HG03558 (cell line): ENCODE data around the gene TICRR.
"Not testable (repeated sequence)": the region's sequence is repeated elsewhere in the genome, so short reads cannot be mapped to it uniquely, and the experiment has no call there.

ENCODE experiments used
- ATAC-seq: cut with Tn5 transposase; IDR thresholded peaks from one replicate; pipeline ENCODE4 v1.9.1; 2021; ENCODE audit warnings: moderate number of reproducible peaks; ENCODE audit not compliant: unreplicated experiment; ENCODE audit errors: extremely low read depth

Gene TICRR, protein sequence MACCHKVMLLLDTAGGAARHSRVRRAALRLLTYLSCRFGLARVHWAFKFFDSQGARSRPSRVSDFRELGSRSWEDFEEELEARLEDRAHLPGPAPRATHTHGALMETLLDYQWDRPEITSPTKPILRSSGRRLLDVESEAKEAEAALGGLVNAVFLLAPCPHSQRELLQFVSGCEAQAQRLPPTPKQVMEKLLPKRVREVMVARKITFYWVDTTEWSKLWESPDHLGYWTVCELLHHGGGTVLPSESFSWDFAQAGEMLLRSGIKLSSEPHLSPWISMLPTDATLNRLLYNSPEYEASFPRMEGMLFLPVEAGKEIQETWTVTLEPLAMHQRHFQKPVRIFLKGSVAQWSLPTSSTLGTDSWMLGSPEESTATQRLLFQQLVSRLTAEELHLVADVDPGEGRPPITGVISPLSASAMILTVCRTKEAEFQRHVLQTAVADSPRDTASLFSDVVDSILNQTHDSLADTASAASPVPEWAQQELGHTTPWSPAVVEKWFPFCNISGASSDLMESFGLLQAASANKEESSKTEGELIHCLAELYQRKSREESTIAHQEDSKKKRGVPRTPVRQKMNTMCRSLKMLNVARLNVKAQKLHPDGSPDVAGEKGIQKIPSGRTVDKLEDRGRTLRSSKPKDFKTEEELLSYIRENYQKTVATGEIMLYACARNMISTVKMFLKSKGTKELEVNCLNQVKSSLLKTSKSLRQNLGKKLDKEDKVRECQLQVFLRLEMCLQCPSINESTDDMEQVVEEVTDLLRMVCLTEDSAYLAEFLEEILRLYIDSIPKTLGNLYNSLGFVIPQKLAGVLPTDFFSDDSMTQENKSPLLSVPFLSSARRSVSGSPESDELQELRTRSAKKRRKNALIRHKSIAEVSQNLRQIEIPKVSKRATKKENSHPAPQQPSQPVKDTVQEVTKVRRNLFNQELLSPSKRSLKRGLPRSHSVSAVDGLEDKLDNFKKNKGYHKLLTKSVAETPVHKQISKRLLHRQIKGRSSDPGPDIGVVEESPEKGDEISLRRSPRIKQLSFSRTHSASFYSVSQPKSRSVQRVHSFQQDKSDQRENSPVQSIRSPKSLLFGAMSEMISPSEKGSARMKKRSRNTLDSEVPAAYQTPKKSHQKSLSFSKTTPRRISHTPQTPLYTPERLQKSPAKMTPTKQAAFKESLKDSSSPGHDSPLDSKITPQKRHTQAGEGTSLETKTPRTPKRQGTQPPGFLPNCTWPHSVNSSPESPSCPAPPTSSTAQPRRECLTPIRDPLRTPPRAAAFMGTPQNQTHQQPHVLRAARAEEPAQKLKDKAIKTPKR (N-terminal part only)

DNA sequence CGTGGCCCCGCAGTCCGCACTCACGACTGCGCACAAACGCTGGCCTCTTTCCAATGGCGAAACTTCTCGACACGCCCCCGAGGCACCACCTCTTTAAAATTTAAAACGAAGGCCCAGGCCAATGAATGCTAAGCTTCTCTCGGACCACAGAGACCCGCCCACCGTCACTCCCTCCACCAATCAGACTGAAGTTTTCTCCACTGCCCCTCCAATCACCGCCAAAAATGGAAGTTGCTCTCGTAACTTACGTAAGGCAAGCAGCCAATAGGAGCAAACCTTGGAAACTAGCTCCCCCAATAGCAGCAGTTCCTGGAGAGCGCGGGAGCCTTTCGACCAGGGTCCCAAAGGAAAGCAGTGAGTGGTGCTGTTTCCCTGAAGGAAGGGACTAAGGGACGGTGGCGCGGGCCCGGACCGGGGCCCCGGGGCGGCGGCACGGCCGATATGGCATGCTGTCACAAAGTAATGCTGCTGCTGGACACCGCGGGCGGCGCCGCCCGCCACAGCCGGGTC is at the start of gene TICRR:
Gene TICRR, plus strand, starts transcription at position 324 of the 510 bp plus-strand sequence. Its CDS starts 118 bp downstream, at position 442.
- ATAC-seq, result peak; percentile 95

DNA sequence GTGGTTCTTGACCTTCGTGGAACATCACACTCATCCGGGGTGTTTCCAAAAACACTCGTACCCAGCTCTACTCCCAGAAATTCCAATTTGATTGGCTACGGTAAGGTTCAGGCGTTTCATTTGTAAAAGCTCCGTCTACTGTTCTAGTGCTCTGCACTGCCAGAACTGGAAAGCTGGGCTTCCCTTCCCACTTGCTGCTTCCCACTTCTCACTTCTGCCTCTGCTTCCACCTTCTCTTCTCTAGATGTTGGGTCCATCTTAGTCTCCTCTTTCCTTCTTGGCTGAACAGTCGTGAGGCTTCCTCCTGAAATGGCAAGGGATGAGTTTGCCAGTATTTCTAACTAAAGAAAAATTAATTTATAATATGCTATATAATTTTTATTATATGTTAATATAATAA is 49.1 kb upstream of the TICRR start:
- no peak for ATAC-seq

DNA sequence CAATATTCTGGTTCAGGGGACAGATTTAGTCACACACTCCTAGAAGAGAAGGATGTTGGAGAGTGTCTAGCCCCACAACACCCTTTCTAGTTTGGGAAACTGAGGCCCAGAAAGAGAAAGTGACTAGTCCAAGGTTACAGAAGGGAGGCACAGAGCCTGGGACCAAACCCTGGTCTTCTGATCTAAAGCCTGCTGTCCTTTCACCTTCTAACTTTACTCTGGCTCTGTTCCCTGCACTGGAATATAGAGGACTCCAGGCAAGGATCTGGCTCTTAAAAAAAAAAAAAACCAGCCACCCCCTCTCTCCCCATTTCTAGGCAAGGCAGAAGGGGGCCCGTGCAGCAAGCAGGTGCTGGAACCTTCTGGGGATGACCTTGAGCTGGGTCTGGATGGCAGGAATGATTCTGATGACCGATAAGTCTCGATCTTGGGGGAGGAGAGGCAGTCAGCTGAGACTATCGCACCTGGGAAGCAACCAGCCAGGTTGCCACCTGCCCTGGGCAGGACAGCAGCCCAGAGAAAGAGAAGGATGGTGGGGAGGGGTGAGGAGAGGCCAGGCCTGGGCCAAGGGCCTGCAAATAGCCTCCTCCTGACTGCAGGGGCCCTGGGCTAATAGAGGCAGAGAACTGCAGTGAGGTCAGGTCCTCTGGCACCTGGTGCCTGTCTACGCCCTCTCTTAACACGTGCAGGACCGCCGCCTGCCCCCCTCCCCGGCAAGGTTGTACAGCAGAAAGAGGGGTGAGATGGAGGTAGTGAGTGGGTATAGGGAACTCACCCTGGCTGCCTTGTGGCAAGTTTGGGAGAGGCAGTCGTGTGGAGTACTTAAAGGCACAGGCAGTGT is 48.4 kb upstream of the TICRR start:
- ATAC-seq, result no peak

DNA sequence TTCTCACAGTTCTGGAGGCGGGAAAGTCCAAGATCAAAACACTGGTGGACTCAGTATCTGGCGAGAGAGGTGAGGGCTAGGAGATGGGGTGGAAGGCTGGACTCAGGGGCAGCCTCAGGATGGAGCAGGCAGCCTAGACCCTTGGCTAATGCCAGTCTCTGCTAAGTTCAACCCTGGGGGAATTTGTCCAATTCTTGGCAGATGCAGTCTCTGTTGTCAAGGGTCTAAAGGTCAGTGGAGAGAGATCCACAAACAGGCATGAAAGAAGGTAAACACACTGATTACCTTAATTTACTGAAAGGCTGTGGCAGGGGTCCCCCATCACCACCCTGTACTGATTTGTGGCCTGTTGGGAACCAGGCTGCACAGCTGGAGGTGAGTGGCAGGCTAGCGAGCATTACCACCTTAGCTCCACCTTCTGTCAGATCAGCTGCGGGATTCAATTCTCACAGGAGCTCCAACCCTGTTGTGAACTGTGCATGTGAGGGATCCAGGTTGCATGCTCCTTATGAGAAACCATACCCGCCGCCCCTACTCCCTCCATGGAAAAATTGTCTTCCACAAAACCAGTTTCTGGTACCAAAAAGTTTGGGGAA is 46.4 kb upstream of the TICRR start:
- no peak for ATAC-seq

DNA sequence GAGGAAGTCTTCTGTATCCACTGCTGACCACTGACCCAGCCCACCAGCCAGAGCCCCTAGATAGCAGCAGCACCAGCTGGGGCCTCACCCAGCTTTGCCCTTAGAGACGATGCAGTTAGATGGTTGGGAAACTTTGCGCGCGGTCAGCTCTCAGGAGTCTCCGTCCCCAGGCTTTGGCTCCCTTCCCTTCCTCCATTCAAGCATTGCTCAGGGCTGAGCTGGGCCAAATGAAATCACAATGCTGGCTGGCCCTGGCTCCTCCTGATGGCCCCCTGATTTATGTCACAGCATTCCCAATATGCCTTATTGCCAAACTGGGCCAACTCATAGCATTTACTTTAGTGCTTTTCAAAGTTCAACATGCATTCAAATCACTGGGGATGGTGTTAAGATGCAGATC is 44.3 kb upstream of the TICRR start:
- no peak for ATAC-seq

DNA sequence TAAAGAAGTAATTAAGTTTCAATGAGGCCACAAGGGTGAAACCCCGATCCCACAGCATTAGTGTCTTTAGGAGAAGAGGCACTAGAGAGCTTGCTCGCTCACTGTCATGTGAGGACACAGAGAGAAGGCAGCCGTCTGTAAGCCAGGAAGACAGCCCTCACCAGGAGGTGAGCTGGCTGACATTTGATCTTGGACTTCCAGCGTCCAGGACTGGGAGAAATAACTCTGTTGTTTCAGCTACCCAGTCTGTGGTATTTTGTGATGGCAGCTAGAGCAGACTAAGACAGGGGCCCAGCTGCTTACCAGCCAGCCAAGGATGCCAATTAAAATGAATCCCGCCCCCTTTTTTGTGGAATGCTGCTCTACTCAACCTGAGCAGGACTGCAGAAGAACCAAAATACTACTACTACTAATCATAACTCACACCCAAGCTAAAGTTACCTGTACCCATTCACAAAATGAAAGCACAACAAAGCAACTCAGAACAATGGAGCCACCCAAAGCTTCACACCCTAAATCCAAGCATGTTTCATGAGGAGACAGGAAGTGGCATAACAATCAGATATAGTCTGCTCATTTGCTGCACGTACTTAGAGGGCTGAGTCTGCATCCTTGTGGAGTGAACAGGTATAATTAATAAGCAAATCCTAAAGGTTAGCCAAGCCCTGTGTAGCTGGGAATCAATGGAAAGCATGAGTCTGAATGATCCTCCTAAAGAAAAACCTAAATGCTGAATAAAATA is 43.3 kb upstream of the TICRR start:
- ATAC-seq, result no peak

DNA sequence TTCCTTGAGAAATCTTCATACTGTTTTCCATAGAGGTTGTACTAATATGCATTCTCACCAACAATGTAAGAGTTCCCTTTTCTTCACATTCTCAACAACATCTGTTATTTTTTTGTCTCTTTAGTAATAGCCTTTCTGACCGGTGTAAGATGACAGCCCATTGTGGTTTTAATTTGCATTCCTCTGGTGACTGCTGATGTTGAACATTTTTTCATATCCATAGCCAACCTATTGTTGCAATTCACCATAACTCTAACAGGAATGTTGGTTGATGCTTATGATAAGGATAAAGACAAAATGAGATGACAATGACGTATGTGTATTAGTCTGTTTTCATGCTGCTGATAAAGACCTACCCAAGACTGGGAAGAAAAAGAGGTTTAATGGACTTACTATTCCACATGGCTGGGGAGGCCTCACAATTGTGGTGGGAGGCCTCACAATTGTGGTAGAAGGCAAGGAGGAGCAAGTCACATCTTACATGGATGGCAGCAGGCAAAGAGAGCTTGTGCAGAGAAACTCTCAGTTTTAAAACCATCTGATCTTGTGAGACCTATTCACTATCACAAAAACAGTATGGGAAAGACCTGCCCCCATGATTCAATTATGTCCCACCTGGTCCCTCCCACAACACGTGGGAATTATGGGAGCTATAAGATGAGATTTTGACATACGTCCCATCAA is 41.3 kb upstream of the TICRR start:
- no peak for ATAC-seq

DNA sequence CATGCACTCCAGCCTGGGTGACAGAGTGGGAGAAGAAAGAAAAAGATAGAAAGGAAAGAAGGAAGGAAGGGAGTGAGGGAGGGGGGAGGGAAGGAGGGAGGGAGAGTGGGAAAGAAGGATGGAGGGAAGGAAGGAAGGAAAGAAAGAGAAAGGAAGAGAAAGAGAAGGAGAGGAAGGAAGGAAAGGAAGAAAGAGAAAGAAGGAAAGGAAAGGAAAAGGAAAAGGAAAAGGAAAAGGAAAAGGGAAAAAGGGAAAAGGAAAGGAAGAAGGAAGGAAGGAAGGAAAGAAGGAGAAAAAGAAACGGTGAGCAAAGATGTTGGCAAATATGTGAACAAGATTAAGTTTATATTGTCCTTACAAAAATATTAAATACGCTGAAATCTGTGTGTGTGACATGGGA is 36.2 kb upstream of the TICRR start:
- ATAC-seq, result no peak

DNA sequence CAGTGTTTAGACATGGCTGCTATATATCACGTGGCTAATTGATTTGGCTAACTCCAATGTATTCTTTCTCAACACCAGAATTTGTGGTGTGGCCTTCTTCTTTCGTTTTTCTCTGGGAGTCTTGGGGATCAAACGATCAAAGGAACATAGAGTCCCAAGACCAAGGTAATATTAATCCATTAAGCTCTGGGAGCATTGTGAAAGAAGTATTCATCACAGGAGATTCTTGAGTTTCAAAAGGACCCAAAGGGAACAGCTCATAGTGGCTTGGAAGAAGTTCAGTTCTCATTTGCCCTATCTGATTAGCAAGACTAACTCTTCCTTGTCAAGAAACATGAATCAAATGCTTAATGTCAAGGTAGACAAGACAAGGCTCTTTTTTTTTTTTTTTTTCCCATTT is 32.9 kb upstream of the TICRR start:
- ATAC-seq, result no peak

DNA sequence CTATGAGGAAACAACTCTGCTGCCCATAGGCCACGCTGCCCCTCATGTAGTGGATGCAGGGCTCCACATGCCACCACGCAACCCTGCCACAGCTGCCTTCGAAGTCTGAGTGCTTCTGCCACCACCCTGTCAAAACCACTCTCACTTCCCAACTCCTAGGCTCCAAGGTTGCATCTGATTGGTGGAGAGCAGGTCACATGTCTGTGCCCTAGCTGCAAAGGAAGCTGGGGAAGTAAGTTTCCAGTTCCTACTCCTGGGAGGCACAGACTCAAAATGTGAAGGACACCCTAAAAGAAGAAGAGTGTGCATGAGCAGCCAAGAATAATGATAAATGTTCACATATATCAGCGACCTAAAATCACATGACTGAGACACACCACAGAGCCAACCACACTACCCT is 31.9 kb upstream of the TICRR start:
- no peak for ATAC-seq

DNA sequence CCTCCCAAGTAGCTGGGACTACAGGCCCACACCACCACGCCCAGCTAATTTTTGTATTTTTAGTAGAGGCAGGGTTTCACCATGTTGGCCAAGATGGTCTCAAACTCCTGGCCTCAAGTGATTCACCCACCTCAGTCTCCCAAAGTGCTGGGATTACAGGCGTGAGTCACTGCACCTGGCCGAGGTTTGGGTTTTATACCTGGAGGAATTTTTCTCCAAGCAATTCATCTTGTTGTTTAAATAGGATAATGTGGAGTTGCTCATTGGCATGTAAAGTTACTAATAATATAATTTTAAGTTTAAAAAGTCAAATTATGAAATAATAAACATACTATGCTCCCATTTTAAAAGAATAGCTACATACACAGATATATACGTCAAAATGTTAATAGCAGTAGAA is 26.1 kb upstream of the TICRR start:
- not testable (repeated sequence) for ATAC-seq

DNA sequence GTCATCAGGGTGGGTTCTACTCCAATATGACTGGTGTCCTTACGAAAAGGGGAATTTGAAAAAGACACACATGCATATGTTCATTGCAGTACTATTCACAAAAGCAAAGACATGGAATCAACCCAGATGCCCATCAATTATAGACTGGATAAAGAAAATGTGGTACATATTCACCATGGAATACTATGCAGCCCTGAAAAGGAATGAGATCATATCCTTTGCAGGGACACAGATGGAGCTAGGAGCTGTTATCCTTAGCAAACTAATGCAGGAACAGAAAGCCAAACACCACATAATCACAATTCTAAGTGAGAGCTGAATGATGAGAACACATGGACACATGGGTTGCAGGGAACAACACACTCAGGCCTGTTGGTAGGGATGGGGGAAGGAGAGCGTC is 24.8 kb upstream of the TICRR start:
- no peak for ATAC-seq

DNA sequence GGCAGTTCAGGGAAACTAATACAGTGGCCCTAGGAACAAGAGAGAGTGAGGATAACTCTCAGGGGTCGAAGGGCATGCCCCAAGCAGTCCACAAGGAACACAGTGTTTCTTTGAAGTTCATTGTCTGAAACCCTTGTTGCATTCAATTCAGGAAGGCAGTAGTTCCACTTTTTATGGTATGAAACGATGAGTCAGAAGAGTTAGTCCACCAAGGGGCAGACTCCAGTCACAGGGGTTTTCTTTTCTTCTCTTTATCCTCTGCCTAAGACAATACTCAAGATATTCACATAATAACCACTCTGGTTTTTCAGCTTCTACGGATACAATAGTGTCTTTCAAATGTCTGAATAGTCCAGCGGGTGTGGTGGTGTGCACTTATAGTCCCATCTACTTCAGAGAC is 23.7 kb upstream of the TICRR start:
- peak; percentile 60 for ATAC-seq

DNA sequence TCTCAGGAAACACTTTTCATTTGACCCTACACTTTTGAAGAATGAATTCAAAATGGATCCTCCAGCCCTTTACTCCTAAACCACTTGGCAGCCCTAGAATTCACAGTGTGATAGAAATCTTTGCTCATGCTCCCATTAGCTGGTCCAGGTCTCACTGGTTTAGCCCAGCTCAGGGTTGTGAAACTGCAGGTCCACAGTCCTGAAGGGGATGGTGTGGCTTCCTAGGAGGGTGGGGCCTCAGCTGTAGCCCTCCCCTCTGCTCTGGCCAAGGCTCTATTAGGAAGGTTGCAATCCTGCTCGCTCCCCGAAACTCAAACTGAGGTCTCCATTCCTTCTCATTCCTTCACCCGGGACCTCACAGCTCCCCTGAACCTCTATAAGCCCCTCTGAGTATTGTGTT is 21.6 kb upstream of the TICRR start:
- no peak for ATAC-seq

DNA sequence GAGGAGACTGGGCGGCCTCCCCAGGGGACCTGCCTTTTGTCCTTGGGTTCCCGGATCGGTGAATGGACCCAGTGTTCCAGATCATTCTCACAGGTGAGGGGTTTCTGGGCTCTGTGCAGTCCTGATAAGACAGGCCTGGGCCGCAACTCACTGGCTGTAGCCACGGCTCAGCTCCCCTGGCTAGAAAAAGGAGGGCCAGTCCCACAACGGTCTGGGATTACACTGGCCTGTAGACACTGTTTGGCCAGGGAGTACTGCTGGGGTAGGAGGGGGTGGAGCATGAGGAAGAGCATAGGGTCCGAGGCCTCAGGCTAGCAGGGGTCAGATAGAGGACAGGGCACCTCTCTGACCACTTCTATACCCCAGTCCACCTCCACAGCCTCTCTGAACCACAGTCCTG is 21.0 kb upstream of the TICRR start:
- ATAC-seq, result no peak

DNA sequence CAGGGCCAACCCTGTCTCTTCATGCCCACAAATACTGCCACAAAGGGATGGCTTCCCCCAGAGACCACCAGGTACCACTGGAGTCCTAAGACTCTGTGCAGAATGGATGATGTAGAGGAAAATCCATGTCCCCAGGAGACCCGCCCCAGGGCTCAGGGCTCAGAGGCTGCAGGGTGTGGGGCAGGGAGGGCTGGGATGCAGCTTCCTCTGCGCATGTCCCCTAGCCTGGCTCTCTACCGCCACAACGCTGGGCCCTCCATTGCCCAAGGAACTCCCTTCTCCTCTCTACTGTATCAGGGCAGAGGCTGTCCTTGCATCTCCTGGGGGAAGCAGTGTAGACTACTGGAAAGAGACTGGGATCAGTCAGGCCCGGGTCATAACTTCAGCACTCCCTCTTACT is 19.5 kb upstream of the TICRR start:
- no peak for ATAC-seq

DNA sequence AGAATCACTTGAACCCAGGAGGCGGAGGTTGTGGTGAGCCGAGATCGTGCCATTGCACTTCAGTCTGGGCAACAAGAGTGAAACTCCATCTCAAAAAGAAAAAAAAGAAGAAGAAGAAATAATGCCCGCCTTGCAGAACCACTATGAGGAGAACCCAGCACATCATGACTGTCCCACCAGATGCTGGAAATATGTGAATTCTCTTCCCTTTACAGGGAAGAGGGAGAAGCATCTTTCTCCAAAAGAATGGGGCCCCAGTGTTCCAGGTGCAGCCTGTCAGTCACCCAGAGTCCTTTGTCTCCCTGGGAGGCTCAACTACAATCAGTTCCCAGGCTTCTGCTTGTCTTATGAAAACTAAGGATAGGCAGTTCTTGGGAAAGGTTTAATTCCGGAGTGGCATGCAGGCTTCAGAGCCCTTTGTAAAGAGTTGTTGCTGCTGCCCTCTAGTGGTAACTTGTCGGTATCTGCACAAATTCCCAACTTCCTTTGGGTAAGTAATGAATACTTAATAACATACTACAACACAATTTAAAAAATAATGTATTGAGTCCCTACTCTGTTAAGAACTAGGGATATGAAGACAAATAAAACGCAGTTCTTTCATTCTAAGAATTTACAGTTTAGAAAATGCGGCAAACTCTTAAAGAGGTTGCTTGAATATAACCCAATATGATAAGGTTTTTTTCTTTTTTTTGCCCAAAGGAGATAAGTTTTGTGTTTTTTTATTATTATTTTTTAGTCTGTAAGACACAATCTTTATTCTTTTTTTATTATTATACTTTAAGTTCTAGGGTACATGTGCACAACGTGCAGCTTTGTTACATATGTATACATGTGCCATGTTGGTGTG is 18.6 kb upstream of the TICRR start:
- no peak for ATAC-seq
